Daoy (cell line): ENCODE data around the gene NUMBL. TPM values are rescaled to one million over a fixed set of nuclear protein-coding genes. Genes with fewer than 3 reads are reported as not detected.
A peak's percentile ranks its signal among the peaks of the same experiment; 100 is the strongest.
"Not testable (repeated sequence)": the region's sequence is repeated elsewhere in the genome, so short reads cannot be mapped to it uniquely, and the experiment has no call there.

ENCODE experiments used
- DNase-seq: peaks from one replicate; pipeline ENCODE4 v3.0.0-alpha.2; 2015; ENCODE audit warnings: low read depth
- total RNA-seq: library from RNA; depleted of rRNA; stranded (reverse); fragments of >200 nt; shearing (Covaris generic); gene quantifications from 2 replicates; pipeline ENCODE4 v1.2.3, GENCODE V29; 2014; rRNA removed

NUMBL gene
- 16.4 and 22.7 TPM in 2 replicates for total RNA-seq

- DNase-seq = no peak
Observed at GRCh38 chr19:40690050-40690692, at the start of gene NUMBL. Gene NUMBL, minus strand, starts transcription at chr19:40690651. Its CDS starts 168 bp downstream, at chr19:40690483.

- DNase-seq = no peak
Observed at GRCh38 chr19:40739030-40739839, 48.8 kb upstream of the NUMBL start.

GRCh38 chr19:40737102-40737644 lies 46.7 kb upstream of the NUMBL start:
- DNase-seq = no peak

- no peak for DNase-seq
Observed at GRCh38 chr19:40736661-40737060, 46.2 kb upstream of the NUMBL start.

GRCh38 chr19:40735013-40735771 lies 44.7 kb upstream of the NUMBL start:
- no peak for DNase-seq

- DNase-seq = no peak
Observed at GRCh38 chr19:40733149-40733548, 42.7 kb upstream of the NUMBL start.

GRCh38 chr19:40732304-40732703 lies 41.9 kb upstream of the NUMBL start:
- DNase-seq = not testable (repeated sequence)

- DNase-seq = not testable (repeated sequence)
Observed at GRCh38 chr19:40730065-40730464, 39.6 kb upstream of the NUMBL start.

GRCh38 chr19:40726279-40726678 lies 35.8 kb upstream of the NUMBL start:
- no peak for DNase-seq

- no peak for DNase-seq
Observed at GRCh38 chr19:40724855-40725254, 34.4 kb upstream of the NUMBL start.

GRCh38 chr19:40724315-40724714 lies 33.9 kb upstream of the NUMBL start:
- no peak for DNase-seq

- DNase-seq = no peak
Observed at GRCh38 chr19:40723661-40724254, 33.3 kb upstream of the NUMBL start.

GRCh38 chr19:40721936-40722661 lies 31.6 kb upstream of the NUMBL start:
- DNase-seq = no peak

GRCh38 chr19:40721140-40721486 lies 30.7 kb upstream of the NUMBL start:
- no peak for DNase-seq

GRCh38 chr19:40719414-40719894 lies 29.0 kb upstream of the NUMBL start:
- DNase-seq = no peak

- DNase-seq = peak; percentile 63
Observed at GRCh38 chr19:40718774-40719391, 28.4 kb upstream of the NUMBL start.

- DNase-seq = peak; percentile 29
Observed at GRCh38 chr19:40717880-40718773, 27.7 kb upstream of the NUMBL start.

- DNase-seq = no peak
Observed at GRCh38 chr19:40717325-40717879, 27.0 kb upstream of the NUMBL start.
